GM18511 (cell line): ENCODE results near the gene SPC25.
A peak's percentile ranks its signal among the peaks of the same experiment; 100 is the strongest.
"Not testable (repeated sequence)": the region's sequence is repeated elsewhere in the genome, so short reads cannot be mapped to it uniquely, and the experiment has no call there.

Experiments
- ATAC-seq: cut with Tn5 transposase; IDR thresholded peaks from one replicate; pipeline ENCODE4 v1.9.1; 2021; ENCODE audit warnings: mild to moderate bottlenecking, moderate library complexity; ENCODE audit not compliant: unreplicated experiment

The SPC25 gene

GRCh38 chr2:168890006-168890782 lies at the start of gene SPC25:
Gene SPC25 (minus strand): TSS chr2:168890430. CDS start chr2:168889519, 911 bp downstream.
- ATAC-seq = peak; percentile 100

DNA sequence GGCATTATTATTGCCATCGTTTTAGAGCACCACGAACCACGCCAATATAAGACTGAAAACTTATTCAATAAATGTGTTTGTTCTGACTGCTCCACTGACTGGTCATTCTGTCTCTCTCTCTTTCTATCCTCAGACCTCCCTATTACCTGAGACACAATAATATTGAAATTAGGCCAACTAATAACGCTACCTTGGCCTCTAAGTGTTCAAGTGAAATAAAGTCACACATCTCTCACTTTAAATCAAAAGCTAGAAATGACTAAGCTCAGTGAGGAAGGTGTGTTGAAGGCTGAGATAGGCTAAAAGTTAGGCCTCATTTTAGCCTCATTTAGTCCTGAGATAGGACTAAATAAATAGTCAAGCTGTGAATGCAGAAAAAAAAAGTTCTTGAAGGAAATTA lies 49.7 kb upstream of the SPC25 start:
- ATAC-seq = peak; percentile 80

- no peak for ATAC-seq
Measured at GRCh38 chr2:168939061-168939460, 48.8 kb upstream of the SPC25 start.

- ATAC-seq = no peak
Measured at GRCh38 chr2:168935810-168936581, 45.8 kb upstream of the SPC25 start.

- ATAC-seq = no peak
Measured at GRCh38 chr2:168934826-168935225, 44.6 kb upstream of the SPC25 start.

DNA sequence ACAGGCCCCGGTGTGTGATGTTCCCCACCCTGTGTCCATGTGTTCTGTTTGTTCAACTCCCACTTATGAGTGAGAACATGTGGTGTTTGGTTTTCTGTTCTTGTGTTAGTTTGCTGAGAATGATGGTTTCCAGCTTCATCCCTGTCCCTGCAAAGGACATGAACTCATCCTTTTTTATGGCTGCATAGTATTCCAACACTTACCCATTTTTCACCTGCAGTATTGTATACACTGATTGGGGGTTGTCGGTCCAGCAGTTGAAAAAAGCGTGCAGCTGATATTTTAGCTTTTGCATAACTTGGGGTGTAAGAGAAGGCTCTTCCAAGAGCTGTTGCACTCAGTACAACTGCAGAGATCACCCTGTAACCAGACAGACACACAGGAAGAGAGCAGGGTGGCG lies 41.9 kb upstream of the SPC25 start:
- ATAC-seq = not testable (repeated sequence)

- no peak for ATAC-seq
Measured at GRCh38 chr2:168930242-168930641, 40.0 kb upstream of the SPC25 start.

- no peak for ATAC-seq
Measured at GRCh38 chr2:168929031-168929430, 38.8 kb upstream of the SPC25 start.

DNA sequence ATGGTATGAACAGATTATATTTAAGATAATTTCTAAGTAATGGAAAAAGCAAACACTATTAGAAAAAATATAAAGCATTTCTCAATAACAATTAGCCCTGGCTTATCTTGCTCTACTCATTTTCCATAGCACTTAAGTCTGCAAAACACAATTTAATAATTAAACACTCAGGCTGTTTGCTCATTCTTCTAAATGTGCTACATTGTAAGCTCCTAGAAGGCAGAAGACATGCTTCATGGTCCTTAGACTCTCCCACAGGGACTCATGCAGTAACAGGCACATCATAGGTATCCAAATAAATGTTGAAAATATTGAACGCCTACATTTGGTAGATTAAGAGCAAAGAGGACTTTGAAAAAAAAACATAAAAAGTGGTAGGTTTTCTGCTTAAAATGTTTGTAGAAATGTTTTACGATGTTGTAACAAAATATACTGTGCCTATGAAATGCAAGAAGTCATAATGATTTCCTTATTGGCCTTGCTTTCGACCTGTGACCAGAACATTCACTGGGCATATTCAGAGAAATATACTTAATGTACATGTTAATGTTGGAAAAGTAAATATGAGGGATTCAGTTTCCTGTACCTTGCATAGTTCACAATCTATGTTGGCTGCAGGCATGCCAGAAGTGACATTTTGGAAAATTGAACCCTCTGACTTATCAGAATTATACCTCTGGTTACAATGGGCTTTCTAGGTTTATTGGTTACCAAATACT lies 38.0 kb upstream of the SPC25 start:
- no peak for ATAC-seq

GRCh38 chr2:168926621-168927386 lies 36.6 kb upstream of the SPC25 start:
- no peak for ATAC-seq

DNA sequence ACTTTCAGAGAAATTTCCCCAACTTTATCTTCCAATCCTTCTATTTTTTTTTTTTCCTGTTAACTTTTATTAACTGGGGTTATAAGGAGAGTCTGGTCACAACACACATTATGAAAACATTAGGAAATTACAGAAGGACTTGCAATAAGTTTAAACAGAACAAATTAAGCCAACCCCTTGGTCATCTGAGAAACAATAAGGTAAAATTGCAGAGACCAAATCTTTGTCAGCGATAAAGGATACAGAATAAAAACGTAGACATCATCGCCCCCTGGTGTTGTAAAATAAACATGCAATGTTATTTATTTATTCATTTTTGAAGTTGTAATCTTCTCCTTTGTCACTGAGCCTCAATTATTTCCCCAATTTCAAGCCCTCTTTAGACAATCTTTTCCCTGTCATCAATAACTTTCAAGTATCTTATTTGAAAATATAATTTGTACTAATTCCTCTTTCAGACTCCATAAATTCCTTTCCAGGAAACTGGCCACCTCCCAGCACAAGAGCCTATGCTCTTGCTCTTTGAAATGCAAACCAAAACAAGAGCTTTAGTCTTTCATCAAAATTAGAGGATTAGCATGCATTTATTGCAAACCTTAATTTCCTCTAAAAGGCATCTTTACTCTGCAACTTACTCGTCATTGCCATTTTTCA lies 30.4 kb upstream of the SPC25 start:
- peak; percentile 70 for ATAC-seq

DNA sequence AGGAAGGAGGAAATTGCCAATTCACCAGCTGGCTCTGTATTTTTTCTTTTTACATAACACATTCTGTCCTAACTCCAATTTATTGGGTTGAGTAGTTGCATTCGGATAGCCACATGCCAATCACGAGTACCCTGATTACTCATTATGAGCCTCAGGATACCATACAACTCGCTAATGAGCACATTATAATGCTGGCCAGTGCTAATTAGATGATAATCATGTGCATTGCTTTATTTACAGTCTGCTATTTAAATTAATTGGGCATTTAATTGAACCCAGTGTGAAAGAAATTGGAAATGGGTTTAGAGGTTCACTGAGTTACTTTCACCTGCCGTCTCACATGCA lies 26.1 kb upstream of the SPC25 start:
- no peak for ATAC-seq

- no peak for ATAC-seq
Measured at GRCh38 chr2:168915441-168916330, 25.5 kb upstream of the SPC25 start.

GRCh38 chr2:168913495-168913894 lies 23.3 kb upstream of the SPC25 start:
- ATAC-seq = no peak

GRCh38 chr2:168912901-168913369 lies 22.7 kb upstream of the SPC25 start:
- no peak for ATAC-seq

DNA sequence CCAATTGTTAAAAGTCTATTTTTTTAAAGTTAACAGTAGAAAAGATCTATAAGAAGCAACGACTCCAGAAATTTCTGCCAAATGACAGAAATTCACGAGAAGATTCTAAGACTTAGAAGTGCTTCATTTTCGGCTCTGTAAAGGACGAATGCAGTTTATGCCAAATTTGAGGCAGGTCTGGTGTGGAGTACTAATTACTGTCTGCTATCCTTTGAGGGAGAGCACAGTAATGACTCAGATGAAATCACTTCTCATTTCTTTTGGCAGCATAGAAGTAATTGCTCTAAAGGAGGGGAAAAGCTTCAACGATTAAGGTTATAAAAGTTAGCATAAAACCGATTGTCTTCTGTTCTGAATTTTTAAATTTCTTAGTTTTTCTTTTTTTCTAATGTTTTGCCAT lies 22.2 kb upstream of the SPC25 start:
- no peak for ATAC-seq

GRCh38 chr2:168910330-168910729 lies 20.1 kb upstream of the SPC25 start:
- ATAC-seq = no peak

GRCh38 chr2:168907940-168908662 lies 17.9 kb upstream of the SPC25 start:
- no peak for ATAC-seq

DNA sequence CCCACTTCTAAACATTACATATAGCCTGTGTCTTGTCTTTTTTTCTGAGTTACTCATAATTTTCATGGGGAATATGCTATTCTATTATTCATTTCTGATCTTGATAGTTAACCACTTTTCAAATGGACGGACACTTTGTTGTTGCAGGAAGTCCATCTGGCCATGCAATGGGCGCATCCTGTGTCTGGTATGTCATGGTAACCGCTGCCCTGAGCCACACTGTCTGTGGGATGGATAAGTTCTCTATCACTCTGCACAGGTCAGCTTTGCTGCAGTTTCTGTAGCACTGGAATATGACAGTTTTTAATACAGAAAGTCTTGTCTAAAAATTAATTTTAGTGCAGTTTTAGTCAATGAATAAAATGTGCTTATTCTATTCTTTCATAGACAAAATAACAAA lies 14.1 kb upstream of the SPC25 start:
- ATAC-seq = no peak
